GM12878 (cell line): Measurements from ENCODE around the gene CBX2. TPM values are rescaled to one million over a fixed set of nuclear protein-coding genes. Genes with fewer than 3 reads are reported as not detected.

Experiments
- CREB1 ChIP-seq: IDR thresholded peaks from 2 replicates; pipeline ENCODE4 v1.6.1; 2012; ENCODE audit warnings: low read depth, mild to moderate bottlenecking, inconsistent platforms
- CREM ChIP-seq: IDR thresholded peaks from 2 replicates; pipeline ENCODE4 v1.6.1; 2014; ENCODE audit warnings: antibody characterized with exemption, low read depth
- DPF2 ChIP-seq: fragments of 450-650 bp; IDR thresholded peaks from 2 replicates; pipeline ENCODE4 v1.6.1; 2017; ENCODE audit warnings: mild to moderate bottlenecking
- FOS ChIP-seq: IDR thresholded peaks from 3 replicates; pipeline ENCODE4 v1.6.1; 2011; ENCODE audit warnings: borderline replicate concordance; ENCODE audit not compliant: insufficient read length; ENCODE audit errors: extremely low read depth
- HDGF ChIP-seq: fragments of 450-650 bp; IDR thresholded peaks from 2 replicates; pipeline ENCODE4 v1.6.1; 2016; ENCODE audit warnings: antibody characterized with exemption
- JUNB ChIP-seq: IDR thresholded peaks from 2 replicates; pipeline ENCODE4 v1.6.1; 2016; ENCODE audit warnings: antibody characterized with exemption, mild to moderate bottlenecking
- KDM1A ChIP-seq: fragments of 200-600 bp; sonication (generic); IDR thresholded peaks from 2 replicates; pipeline ENCODE4 v1.6.1; 2016; ENCODE audit warnings: borderline replicate concordance
- MAX ChIP-seq: IDR thresholded peaks from 2 replicates; pipeline ENCODE4 v1.6.1; 2012; ENCODE audit warnings: low read depth, low read length, improper control_type of control experiment
- MEF2B ChIP-seq: fragments of 450-650 bp; IDR thresholded peaks from 2 replicates; pipeline ENCODE4 v1.6.1; 2018; ENCODE audit warnings: mild to moderate bottlenecking, moderate library complexity; ENCODE audit not compliant: partially characterized antibody, poor library complexity, severe bottlenecking
- MTA2 ChIP-seq: fragments of 450-650 bp; IDR thresholded peaks from 2 replicates; pipeline ENCODE4 v1.6.1; 2016; ENCODE audit warnings: low read depth, mild to moderate bottlenecking, moderate library complexity
- MXI1 ChIP-seq: fragments of 150-350 bp; IDR thresholded peaks from 2 replicates; pipeline ENCODE4 v1.6.1; 2011; ENCODE audit warnings: low read depth, mild to moderate bottlenecking, inconsistent platforms, low read length, improper control_type of control experiment
- POLR2AphosphoS5 ChIP-seq: IDR thresholded peaks from 2 replicates; pipeline ENCODE4 v1.6.1; 2011; ENCODE audit warnings: mild to moderate bottlenecking, low read length, inconsistent platforms
- RAD51 ChIP-seq: fragments of 450-650 bp; IDR thresholded peaks from 2 replicates; pipeline ENCODE4 v1.6.1; 2016; ENCODE audit warnings: moderate library complexity, mild to moderate bottlenecking, inconsistent platforms
- SIN3A ChIP-seq: IDR thresholded peaks from 2 replicates; pipeline ENCODE4 v1.6.1; 2012; ENCODE audit warnings: low read depth, low read length, improper control_type of control experiment
- SP1 ChIP-seq: IDR thresholded peaks from one replicate; pipeline ENCODE4 v1.6.1; 2011; ENCODE audit warnings: low read depth, low read length
- TBL1XR1 ChIP-seq: IDR thresholded peaks from 2 replicates; pipeline ENCODE4 v1.6.1; 2012; ENCODE audit warnings: low read depth, low read length, improper control_type of control experiment
- polyA plus RNA-seq, 11 experiments: library from polyadenylated mRNA; depleted of rRNA in 4 of 11; unstranded in 6 of 11; stranded (reverse) in 5 of 11; fragments of >200 nt; fragmentation: Nextera tagmentation in 4 of 11; fragmentation: Illumina TruSeq in 1 of 11; extraction: Ambion mirVana in 4 of 11; extraction: Trizol in 1 of 11; gene quantifications; 1 replicate in 1 of 11; 2 replicates in 10 of 11; pipeline versions ENCODE4 v1.2.1 to v1.2.3, GENCODE V29; 2011 to 2016; ENCODE audit warnings: inconsistent platforms in 2 of 11, missing spikeins in 2 of 11, low read depth in 1 of 11
- total RNA-seq, 4 experiments: library from RNA; depleted of rRNA in 3 of 4; stranded (reverse); fragments of >200 nt in 3 of 4; fragmentation: Illumina TruSeq in 1 of 4; extraction: Trizol in 1 of 4; gene quantifications; 2 replicates each; pipeline versions ENCODE4 v1.2.1 to v1.2.3, GENCODE V29; 2013 to 2021
- TF ChIP-seq, protein P1 (sequence below): fragments of 450-650 bp; formaldehyde crosslinking; IDR thresholded peaks from 2 replicates; pipeline ENCODE4 v1.5.0; 2022; ENCODE audit warnings: mild to moderate bottlenecking, missing genetic modification characterization
- TF ChIP-seq, protein P2 (sequence below): fragments of 450-650 bp; IDR thresholded peaks from 2 replicates; pipeline ENCODE4 v1.6.1; 2017; ENCODE audit warnings: mild to moderate bottlenecking
- TF ChIP-seq, protein P3 (sequence below): fragments of 450-650 bp; IDR thresholded peaks from 2 replicates; pipeline ENCODE4 v1.6.1; 2016; ENCODE audit warnings: mild to moderate bottlenecking, moderate library complexity, borderline replicate concordance
- TF ChIP-seq, protein P4 (sequence below): IDR thresholded peaks from 2 replicates; pipeline ENCODE4 v1.6.1; 2011; ENCODE audit warnings: mild to moderate bottlenecking, low read depth, low read length, moderate library complexity; ENCODE audit not compliant: insufficient replicate concordance

The CBX2 gene
- total and polyA plus RNA-seq, 10 of the 15 experiments (the other 5 are each of a cell fraction or from before 2014, with no cell fraction given), result 0.35 to 7.5 (median 4.2) TPM

- TF ChIP-seq, protein P1, sequence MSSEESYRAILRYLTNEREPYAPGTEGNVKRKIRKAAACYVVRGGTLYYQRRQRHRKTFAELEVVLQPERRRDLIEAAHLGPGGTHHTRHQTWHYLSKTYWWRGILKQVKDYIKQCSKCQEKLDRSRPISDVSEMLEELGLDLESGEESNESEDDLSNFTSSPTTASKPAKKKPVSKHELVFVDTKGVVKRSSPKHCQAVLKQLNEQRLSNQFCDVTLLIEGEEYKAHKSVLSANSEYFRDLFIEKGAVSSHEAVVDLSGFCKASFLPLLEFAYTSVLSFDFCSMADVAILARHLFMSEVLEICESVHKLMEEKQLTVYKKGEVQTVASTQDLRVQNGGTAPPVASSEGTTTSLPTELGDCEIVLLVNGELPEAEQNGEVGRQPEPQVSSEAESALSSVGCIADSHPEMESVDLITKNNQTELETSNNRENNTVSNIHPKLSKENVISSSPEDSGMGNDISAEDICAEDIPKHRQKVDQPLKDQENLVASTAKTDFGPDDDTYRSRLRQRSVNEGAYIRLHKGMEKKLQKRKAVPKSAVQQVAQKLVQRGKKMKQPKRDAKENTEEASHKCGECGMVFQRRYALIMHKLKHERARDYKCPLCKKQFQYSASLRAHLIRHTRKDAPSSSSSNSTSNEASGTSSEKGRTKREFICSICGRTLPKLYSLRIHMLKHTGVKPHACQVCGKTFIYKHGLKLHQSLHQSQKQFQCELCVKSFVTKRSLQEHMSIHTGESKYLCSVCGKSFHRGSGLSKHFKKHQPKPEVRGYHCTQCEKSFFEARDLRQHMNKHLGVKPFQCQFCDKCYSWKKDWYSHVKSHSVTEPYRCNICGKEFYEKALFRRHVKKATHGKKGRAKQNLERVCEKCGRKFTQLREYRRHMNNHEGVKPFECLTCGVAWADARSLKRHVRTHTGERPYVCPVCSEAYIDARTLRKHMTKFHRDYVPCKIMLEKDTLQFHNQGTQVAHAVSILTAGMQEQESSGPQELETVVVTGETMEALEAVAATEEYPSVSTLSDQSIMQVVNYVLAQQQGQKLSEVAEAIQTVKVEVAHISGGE (CRISPR knock-in tag), result no peak
- TF ChIP-seq KDM1A (no peak), MAX (peak; percentile 71), MEF2B (peak; percentile 37), FOS (peak; percentile 43), RAD51 (peak; percentile 53; the same call in 1 of the 2 replicates), MTA2 (no peak), DPF2 (peak; percentile 89), SIN3A (peak; percentile 34; the same call in 1 of the 2 replicates), CREB1 (peak; percentile 91), CREM (peak; percentile 86), SP1 (peak; percentile 89), TBL1XR1 (peak; percentile 24; the same call in 1 of the 2 replicates), POLR2AphosphoS5 (peak; percentile 50; the same call in 1 of the 2 replicates), JUNB (no peak), HDGF (peak; percentile 90), MXI1 (peak; percentile 92)
- TF ChIP-seq, protein P2, sequence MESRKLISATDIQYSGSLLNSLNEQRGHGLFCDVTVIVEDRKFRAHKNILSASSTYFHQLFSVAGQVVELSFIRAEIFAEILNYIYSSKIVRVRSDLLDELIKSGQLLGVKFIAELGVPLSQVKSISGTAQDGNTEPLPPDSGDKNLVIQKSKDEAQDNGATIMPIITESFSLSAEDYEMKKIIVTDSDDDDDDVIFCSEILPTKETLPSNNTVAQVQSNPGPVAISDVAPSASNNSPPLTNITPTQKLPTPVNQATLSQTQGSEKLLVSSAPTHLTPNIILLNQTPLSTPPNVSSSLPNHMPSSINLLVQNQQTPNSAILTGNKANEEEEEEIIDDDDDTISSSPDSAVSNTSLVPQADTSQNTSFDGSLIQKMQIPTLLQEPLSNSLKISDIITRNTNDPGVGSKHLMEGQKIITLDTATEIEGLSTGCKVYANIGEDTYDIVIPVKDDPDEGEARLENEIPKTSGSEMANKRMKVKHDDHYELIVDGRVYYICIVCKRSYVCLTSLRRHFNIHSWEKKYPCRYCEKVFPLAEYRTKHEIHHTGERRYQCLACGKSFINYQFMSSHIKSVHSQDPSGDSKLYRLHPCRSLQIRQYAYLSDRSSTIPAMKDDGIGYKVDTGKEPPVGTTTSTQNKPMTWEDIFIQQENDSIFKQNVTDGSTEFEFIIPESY, result no peak
- TF ChIP-seq, protein P3, sequence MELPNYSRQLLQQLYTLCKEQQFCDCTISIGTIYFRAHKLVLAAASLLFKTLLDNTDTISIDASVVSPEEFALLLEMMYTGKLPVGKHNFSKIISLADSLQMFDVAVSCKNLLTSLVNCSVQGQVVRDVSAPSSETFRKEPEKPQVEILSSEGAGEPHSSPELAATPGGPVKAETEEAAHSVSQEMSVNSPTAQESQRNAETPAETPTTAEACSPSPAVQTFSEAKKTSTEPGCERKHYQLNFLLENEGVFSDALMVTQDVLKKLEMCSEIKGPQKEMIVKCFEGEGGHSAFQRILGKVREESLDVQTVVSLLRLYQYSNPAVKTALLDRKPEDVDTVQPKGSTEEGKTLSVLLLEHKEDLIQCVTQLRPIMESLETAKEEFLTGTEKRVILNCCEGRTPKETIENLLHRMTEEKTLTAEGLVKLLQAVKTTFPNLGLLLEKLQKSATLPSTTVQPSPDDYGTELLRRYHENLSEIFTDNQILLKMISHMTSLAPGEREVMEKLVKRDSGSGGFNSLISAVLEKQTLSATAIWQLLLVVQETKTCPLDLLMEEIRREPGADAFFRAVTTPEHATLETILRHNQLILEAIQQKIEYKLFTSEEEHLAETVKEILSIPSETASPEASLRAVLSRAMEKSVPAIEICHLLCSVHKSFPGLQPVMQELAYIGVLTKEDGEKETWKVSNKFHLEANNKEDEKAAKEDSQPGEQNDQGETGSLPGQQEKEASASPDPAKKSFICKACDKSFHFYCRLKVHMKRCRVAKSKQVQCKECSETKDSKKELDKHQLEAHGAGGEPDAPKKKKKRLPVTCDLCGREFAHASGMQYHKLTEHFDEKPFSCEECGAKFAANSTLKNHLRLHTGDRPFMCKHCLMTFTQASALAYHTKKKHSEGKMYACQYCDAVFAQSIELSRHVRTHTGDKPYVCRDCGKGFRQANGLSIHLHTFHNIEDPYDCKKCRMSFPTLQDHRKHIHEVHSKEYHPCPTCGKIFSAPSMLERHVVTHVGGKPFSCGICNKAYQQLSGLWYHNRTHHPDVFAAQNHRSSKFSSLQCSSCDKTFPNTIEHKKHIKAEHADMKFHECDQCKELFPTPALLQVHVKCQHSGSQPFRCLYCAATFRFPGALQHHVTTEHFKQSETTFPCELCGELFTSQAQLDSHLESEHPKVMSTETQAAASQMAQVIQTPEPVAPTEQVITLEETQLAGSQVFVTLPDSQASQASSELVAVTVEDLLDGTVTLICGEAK, result peak; percentile 76; the same call in 1 of the 2 replicates
- TF ChIP-seq, protein P4, sequence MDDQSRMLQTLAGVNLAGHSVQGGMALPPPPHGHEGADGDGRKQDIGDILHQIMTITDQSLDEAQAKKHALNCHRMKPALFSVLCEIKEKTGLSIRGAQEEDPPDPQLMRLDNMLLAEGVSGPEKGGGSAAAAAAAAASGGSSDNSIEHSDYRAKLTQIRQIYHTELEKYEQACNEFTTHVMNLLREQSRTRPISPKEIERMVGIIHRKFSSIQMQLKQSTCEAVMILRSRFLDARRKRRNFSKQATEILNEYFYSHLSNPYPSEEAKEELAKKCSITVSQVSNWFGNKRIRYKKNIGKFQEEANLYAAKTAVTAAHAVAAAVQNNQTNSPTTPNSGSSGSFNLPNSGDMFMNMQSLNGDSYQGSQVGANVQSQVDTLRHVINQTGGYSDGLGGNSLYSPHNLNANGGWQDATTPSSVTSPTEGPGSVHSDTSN, result peak; percentile 93
These were observed 19.0 kb downstream of the CBX2 start, which contains the start of gene CBX8 (continued) for GRCh38 chr17:79796763-79797491.
